Measurements from ENCODE around the gene INPP5A. TPM values are rescaled to one million over a fixed set of nuclear protein-coding genes. Genes with fewer than 3 reads are reported as not detected.

Gene INPP5A
- total RNA-seq, 2 donors from 2014 or later = 9.2 to 14.5 TPM

GRCh38 chr10:132725202-132725601, 187.6 kb downstream of the INPP5A start:
- H3K27me3 ChIP-seq = no peaks in the 10 kb centered on the region
- no peak overlapping the region for H3K27ac ChIP-seq
- intact Hi-C loops (cut with DNase I) = no loop called here
- H3K36me3 ChIP-seq (replicated peaks in 1 of 2; ENCODE audit: insufficient read depth in 1 of 2, low read depth in 2 of 2) = peaks cover 0 to 2% of the 10 kb centered on the region in 2 donors
- ATAC-seq (no peak), DNase-seq (no peak)
- 92 to 96% methylated on average over 15 of the region's 16 CpGs for WGBS, 2 donors
- H3K4me3 ChIP-seq = no peak overlapping the region
- TF ChIP-seq CTCF (IDR thresholded peaks at IDR 0.05) = no peak
- no peak for TF ChIP-seq POLR2A (IDR thresholded peaks at IDR 0.05)
- no peaks in the 10 kb centered on the region for H3K4me1 ChIP-seq
- H3K9me3 ChIP-seq = no peaks in the 10 kb centered on the region

- WGBS, 2 donors = 91 to 95% methylated on average over 21 of the region's 21 CpGs
- H3K36me3 ChIP-seq (replicated peaks in 1 of 2; ENCODE audit: insufficient read depth in 1 of 2, low read depth in 2 of 2) = peaks cover 0 to 2% of the 10 kb centered on the region in 2 donors
- DNase-seq (no peak), ATAC-seq (no peak)
- H3K27me3 ChIP-seq = no peaks in the 10 kb centered on the region
- no peak overlapping the region for H3K4me3 ChIP-seq
- intact Hi-C loops (cut with DNase I) = no loop called here
- H3K9me3 ChIP-seq = no peaks in the 10 kb centered on the region
- H3K4me1 ChIP-seq = no peaks in the 10 kb centered on the region
- TF ChIP-seq CTCF (IDR thresholded peaks at IDR 0.05) = no peak
- H3K27ac ChIP-seq = no peak overlapping the region
Measured at GRCh38 chr10:132726194-132726593, 188.6 kb downstream of the INPP5A start.

GRCh38 chr10:132726951-132727350, 189.4 kb downstream of the INPP5A start:
- H3K27ac ChIP-seq = no peak overlapping the region
- H3K27me3 ChIP-seq = no peaks in the 10 kb centered on the region
- no peaks in the 10 kb centered on the region for H3K9me3 ChIP-seq
- intact Hi-C loops (cut with DNase I) = no loop called here
- H3K4me1 ChIP-seq = no peaks in the 10 kb centered on the region
- H3K4me3 ChIP-seq = no peak overlapping the region
- WGBS, 2 donors = 91 to 94% methylated on average over 19 of the region's 19 CpGs
- DNase-seq = no peak
- ATAC-seq = no peak
- H3K36me3 ChIP-seq (replicated peaks in 1 of 2; ENCODE audit: insufficient read depth in 1 of 2, low read depth in 2 of 2) = peaks cover 0 to 2% of the 10 kb centered on the region in 2 donors
- no peak for TF ChIP-seq POLR2A (IDR thresholded peaks at IDR 0.05)
- TF ChIP-seq CTCF (IDR thresholded peaks at IDR 0.05) = no peak

GRCh38 chr10:132727411-132727810, 189.8 kb downstream of the INPP5A start:
- WGBS, 2 donors = 91 to 96% methylated on average over 6 to 13 of the region's 13 CpGs
- no peak for TF ChIP-seq CTCF (IDR thresholded peaks at IDR 0.05)
- no peak for TF ChIP-seq POLR2A (IDR thresholded peaks at IDR 0.05)
- Histone ChIP-seq H3K27ac (no peak overlapping the region), H3K4me3 (no peak overlapping the region), H3K9me3 (no peaks in the 10 kb centered on the region), H3K4me1 (no peaks in the 10 kb centered on the region), H3K27me3 (no peaks in the 10 kb centered on the region), H3K36me3 (replicated peaks in 1 of 2; ENCODE audit: insufficient read depth in 1 of 2, low read depth in 2 of 2) (peaks cover 0 to 2% of the 10 kb centered on the region in 2 donors)
- DNase-seq (no peak), ATAC-seq (no peak)
- intact Hi-C loops (cut with DNase I) = no loop called here

DNA sequence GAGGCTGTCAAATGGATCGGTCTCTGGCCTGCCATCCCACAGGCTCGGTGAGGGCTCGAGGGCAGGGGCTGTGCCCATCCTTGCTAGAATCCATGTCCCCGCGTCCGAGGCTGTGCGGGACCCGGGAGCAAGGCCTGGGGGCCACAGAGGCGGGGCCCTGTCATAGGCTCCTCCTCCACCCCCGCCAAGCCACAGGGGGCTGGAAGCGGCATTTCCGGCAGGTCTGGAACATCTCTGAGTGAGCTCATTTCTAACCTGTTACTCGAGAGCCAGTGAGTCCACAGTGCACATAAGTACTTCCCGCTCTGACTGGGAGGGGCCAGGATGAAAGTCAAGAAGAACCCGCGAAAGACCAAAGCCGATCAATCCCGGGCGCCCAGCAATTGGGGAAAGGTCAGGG, 190.7 kb downstream of the INPP5A start:
- Histone ChIP-seq H3K4me1 (no peaks in the 10 kb centered on the region), H3K27me3 (no peaks in the 10 kb centered on the region), H3K9me3 (no peaks in the 10 kb centered on the region), H3K27ac (no peak overlapping the region), H3K36me3 (replicated peaks in 1 of 2; ENCODE audit: insufficient read depth in 1 of 2, low read depth in 2 of 2) (peaks cover 0 to 2% of the 10 kb centered on the region in 2 donors), H3K4me3 (no peak overlapping the region)
- no peak for DNase-seq
- intact Hi-C loops (cut with DNase I) = no loop called here
- no peak for ATAC-seq
- WGBS, 2 donors = 94 to 96% methylated on average over 14 to 17 of the region's 19 CpGs
- TF ChIP-seq POLR2A (IDR thresholded peaks at IDR 0.05) (no peak), CTCF (IDR thresholded peaks at IDR 0.05) (no peak)
